Uterus (tissue), 2 donors: ENCODE measurements around the gene STH.

ENCODE experiments used
- POLR2A ChIP-seq, 2 donors: fragments of 450-650 bp; IDR thresholded peaks; one replicate each; pipeline ENCODE4 v1.6.1; 2016; ENCODE audit warnings: antibody characterized with exemption in 2 of 2, mild to moderate bottlenecking in 1 of 2, moderate library complexity in 1 of 2
- TF ChIP-seq, protein P1 (sequence below), 4 experiments: fragments of 200-600 bp in 2 of 4; fragments of 450-650 bp in 2 of 4; sonication (generic) in 2 of 4; IDR thresholded peaks; one replicate each; pipeline ENCODE4 v1.5.1; 2016 to 2019; ENCODE audit warnings: antibody characterized with exemption in 4 of 4, mild to moderate bottlenecking in 2 of 4, moderate library complexity in 1 of 4

GRCh38 chr17:46039592-46040186, 40.6 kb downstream of the STH start:
- TF ChIP-seq, protein P1, sequence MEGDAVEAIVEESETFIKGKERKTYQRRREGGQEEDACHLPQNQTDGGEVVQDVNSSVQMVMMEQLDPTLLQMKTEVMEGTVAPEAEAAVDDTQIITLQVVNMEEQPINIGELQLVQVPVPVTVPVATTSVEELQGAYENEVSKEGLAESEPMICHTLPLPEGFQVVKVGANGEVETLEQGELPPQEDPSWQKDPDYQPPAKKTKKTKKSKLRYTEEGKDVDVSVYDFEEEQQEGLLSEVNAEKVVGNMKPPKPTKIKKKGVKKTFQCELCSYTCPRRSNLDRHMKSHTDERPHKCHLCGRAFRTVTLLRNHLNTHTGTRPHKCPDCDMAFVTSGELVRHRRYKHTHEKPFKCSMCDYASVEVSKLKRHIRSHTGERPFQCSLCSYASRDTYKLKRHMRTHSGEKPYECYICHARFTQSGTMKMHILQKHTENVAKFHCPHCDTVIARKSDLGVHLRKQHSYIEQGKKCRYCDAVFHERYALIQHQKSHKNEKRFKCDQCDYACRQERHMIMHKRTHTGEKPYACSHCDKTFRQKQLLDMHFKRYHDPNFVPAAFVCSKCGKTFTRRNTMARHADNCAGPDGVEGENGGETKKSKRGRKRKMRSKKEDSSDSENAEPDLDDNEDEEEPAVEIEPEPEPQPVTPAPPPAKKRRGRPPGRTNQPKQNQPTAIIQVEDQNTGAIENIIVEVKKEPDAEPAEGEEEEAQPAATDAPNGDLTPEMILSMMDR (IDR thresholded peaks at IDR 0.05), result no peak
- no peak for TF ChIP-seq POLR2A (IDR thresholded peaks at IDR 0.05)
